LNCaP clone FGC (cell line): ENCODE results near the gene SMPD2.

Experiments
- DNase-seq: peaks from one replicate; pipeline ENCODE4 v3.0.0-alpha.2; 2011; ENCODE audit warnings: low read depth
- H3K4me3 ChIP-seq: 2 replicates; pipeline ENCODE4 v1.5.1; 2011; ENCODE audit warnings: mild to moderate bottlenecking, low read depth, low read length, control low read depth
- CTCF ChIP-seq: IDR thresholded peaks from 2 replicates; pipeline ENCODE4 v1.5.1; 2012; ENCODE audit warnings: mild to moderate bottlenecking; ENCODE audit not compliant: control insufficient read depth, insufficient read depth; ENCODE audit errors: extremely low read depth

The SMPD2 gene

GRCh38 chr6:109411034-109411433 is 29.5 kb upstream of the SMPD2 start:
- no peak overlapping the region for H3K4me3 ChIP-seq
- TF ChIP-seq CTCF = no peak
- DNase-seq = no peak

GRCh38 chr6:109417646-109418045 is 22.9 kb upstream of the SMPD2 start:
- no peak for TF ChIP-seq CTCF
- H3K4me3 ChIP-seq = no peak overlapping the region
- DNase-seq = no peak

GRCh38 chr6:109420751-109421150 is 19.8 kb upstream of the SMPD2 start:
- H3K4me3 ChIP-seq = no peak overlapping the region
- no peak for DNase-seq
- no peak for TF ChIP-seq CTCF

- DNase-seq = no peak
- TF ChIP-seq CTCF = no peak
- no peak overlapping the region for H3K4me3 ChIP-seq
Measured at GRCh38 chr6:109421184-109421583, 19.3 kb upstream of the SMPD2 start.

GRCh38 chr6:109424946-109425345 is 15.6 kb upstream of the SMPD2 start:
- no peak overlapping the region for H3K4me3 ChIP-seq
- no peak for DNase-seq
- TF ChIP-seq CTCF = no peak

- TF ChIP-seq CTCF = no peak
- H3K4me3 ChIP-seq = no peak overlapping the region
- peak; percentile 81 for DNase-seq
Measured at GRCh38 chr6:109428889-109429477, 11.5 kb upstream of the SMPD2 start.

GRCh38 chr6:109429496-109429895 is 11.0 kb upstream of the SMPD2 start:
- H3K4me3 ChIP-seq = no peak overlapping the region
- no peak for TF ChIP-seq CTCF
- DNase-seq = no peak
